Measurements from ENCODE around the gene CAMTA1.

CAMTA1 gene

DNA sequence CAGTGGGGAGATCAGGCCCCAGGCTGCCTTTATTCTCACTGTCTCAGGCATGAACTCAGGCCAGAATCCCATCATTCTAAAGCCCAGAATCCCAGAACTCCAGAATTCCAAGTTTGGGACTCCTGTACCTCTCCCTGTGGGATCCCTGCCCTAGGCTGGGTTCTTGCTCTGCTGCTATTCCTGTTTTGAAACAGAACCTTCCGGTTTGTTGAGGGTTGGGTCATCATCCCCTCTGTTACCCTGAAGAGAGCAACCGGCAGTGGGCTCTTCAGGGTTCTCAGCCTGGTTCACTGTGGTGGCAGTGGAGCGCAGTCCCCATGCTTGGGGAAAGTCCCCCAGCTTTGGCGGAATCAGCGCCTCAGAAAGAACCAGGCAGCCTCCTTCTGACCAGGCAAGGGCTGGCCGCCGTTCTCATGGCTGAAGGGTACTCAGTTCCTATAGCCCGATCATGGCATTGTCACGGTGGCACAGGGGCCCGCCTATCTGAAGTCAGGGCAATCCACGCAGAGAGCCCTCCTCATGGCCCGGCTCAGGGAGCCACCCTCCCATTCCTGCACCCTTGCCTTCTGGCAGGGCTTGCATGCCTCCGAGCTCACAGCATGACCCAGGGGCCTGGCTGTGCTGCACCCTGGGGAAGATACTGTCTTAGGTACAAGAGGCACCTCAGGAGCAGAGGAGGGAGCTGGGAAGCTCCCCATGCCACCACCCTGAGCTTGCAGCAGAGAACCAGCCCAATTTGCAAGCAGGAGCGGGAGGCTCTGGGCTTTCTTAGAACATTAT lies 650.2 kb downstream of the CAMTA1 start:
- ChIA-PET POLR2A (ENCODE audit: low non-redundant PET) (no interaction called here), CTCF (interaction anchor here (0.6 to 1.3 kb wide), 2 partner anchors 18 to 30 kb away, joined by 3 read pairs; no protein-coding TSS in a partner anchor)
- H3K27ac ChIP-seq, result no peak overlapping the region
- no peak for DNase-seq (ENCODE audit: low spot score)
- TF ChIP-seq, protein P1, sequence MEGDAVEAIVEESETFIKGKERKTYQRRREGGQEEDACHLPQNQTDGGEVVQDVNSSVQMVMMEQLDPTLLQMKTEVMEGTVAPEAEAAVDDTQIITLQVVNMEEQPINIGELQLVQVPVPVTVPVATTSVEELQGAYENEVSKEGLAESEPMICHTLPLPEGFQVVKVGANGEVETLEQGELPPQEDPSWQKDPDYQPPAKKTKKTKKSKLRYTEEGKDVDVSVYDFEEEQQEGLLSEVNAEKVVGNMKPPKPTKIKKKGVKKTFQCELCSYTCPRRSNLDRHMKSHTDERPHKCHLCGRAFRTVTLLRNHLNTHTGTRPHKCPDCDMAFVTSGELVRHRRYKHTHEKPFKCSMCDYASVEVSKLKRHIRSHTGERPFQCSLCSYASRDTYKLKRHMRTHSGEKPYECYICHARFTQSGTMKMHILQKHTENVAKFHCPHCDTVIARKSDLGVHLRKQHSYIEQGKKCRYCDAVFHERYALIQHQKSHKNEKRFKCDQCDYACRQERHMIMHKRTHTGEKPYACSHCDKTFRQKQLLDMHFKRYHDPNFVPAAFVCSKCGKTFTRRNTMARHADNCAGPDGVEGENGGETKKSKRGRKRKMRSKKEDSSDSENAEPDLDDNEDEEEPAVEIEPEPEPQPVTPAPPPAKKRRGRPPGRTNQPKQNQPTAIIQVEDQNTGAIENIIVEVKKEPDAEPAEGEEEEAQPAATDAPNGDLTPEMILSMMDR (conservative IDR thresholded peaks at IDR 0.05; ENCODE audit: low read depth), result no peak

DNA sequence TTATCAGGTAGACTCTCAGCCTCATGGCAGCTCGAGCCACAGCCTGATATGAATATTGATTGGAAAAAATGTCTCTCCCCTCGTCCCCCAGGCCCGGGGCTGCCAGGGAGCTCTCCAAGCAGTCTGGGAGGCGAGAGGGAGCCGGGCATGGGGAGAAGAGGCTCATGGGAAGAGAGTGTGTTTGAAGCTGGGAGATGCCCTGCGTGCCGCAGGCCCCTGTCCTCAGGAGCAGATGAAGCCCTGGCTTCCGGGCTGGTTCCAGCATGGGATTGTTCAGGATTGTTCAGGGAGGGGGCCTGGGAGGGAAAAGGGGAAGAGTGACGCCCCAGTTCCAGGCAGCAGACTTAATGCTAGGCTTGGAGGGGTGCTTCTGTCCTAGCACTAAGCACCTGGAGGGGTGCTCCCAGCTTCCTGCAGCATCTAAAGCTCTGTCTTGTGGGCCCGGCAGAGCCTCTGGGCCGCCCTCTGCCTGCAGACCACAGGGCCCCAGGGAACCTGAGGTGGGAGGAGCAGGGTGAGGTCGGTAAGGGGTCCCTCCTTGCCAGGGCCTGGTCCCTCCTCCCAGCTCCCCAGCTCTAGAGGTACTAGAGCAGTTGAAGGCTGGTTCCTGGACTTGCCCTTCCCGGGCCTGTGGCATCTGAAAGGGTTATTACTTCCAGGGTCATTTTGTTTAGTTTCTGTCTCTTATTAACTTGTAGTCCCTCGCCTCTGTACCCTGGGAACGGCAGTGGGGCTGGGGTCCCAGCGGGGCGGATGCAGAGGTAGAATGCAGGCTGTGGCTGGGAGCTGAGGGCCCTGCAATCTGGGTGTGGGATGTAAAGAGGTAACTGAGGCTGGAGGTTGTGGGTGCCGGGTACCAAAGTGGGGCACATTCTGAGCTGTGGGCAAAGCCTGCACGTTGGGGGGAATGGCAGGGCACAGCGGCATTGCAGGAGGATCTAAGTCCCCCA lies 651.1 kb downstream of the CAMTA1 start:
- no peak for DNase-seq (ENCODE audit: low spot score)
- POLR2A ChIA-PET (ENCODE audit: low non-redundant PET), result no interaction called here
- TF ChIP-seq, protein P1 (conservative IDR thresholded peaks at IDR 0.05; ENCODE audit: low read depth), result no peak
- no peak overlapping the region for H3K27ac ChIP-seq
- CTCF ChIA-PET, result interaction anchor here (0.6 to 1.3 kb wide), 3 partner anchors 17 to 761 kb away, joined by 3 to 4 read pairs (median 3); no protein-coding TSS in a partner anchor

DNA sequence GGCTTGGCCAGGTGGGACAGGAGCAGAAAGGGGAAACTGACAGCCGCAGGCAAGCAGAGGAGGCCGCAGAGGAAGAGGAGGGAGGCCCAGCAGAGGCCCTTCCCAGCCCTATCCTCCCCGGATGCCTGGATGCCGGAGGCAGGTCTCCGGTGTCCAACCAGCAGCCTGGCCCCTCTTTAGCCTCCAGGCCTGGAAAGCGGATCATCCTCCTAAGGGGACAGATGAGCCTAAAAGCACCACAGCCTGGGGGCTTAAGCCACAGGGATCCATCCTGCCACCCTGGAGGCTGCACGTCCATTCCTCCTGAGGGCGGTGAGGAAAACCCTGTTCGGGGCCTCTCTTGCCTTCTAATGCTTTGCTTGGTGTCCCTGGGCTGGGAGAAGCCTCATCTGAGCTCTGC lies 651.8 kb downstream of the CAMTA1 start:
- CTCF ChIA-PET, result interaction anchor here (0.7 kb wide), 1 partner anchor 480 kb away, joined by 3 read pairs; no protein-coding TSS in a partner anchor
- POLR2A ChIA-PET (ENCODE audit: low non-redundant PET), result no interaction called here
- no peak for DNase-seq (ENCODE audit: low spot score)
- TF ChIP-seq, protein P1 (conservative IDR thresholded peaks at IDR 0.05; ENCODE audit: low read depth), result no peak
- H3K27ac ChIP-seq, result no peak overlapping the region

DNA sequence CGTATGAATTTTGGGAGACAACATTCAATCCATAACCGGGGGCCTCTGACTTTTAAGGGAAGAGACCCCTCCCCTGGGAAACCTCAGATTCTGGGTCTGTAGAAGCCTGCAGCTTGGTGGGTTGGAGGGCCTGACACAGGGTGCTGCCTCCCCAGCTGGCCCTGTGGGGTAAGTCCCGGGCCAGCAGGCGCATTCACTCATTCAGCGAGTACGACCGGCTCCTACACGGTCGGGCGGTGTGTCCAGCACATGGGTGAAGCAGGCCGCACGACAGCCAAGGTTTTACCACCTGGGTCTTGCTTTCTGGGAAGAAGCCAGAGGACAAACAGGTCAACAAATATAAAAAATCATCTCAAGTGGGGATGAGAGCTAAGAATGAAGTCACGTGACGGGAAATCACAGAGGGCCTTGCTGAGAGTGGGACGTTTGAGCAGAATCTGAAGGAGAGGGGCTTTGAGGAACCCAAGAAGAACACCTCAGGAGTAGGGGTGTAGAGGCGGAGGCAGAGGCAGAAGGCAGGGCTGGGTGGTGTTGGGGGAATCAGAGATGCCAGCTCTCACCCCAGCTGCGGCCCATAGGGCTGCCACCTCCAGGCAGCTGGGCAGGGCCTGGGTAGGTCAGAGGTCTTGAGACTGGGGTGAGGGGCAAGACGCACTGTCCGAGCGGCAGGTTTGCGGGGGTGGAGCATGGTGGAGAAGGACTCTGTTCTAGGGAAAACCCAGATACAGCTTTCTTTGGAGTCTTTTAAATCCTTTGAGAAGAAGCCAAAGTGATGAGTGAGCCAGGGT lies 652.5 kb downstream of the CAMTA1 start:
- CTCF ChIA-PET, result interaction anchor here (0.7 kb wide), 1 partner anchor 479 kb away, joined by 3 read pairs; no protein-coding TSS in a partner anchor
- POLR2A ChIA-PET (ENCODE audit: low non-redundant PET), result no interaction called here

DNA sequence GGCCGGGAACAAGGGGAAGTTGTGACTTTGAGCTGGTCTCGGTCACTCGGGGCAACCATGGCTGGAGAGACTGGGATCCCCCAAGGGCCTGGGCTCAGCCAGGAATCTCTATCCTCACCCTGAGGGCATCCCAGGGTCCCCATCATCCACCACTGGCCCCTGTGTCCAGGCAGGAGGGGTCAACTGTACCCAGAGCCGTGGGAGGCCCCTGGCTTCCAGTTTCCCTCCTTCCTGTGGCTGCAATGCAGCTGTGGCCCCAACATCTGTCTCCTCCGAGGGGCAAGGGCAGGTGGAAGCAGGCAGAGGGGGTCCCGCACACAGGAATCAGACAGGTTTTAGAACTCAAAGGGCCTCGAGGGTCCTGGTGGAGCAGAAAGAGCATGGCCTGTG lies 653.1 kb downstream of the CAMTA1 start:
- H3K27ac ChIP-seq, result no peak overlapping the region
- ChIA-PET CTCF (no interaction called here), POLR2A (ENCODE audit: low non-redundant PET) (no interaction called here)
- TF ChIP-seq, protein P1 (conservative IDR thresholded peaks at IDR 0.05; ENCODE audit: low read depth), result no peak
- no peak for DNase-seq (ENCODE audit: low spot score)

More for the DNA sequence above, 652.5 kb downstream of the CAMTA1 start:
- TF ChIP-seq, protein P1 (conservative IDR thresholded peaks at IDR 0.05; ENCODE audit: low read depth), result no peak
- no peak overlapping the region for H3K27ac ChIP-seq
- DNase-seq (ENCODE audit: low spot score), result no peak
